Spinal cord (tissue), 10 donors: Measurements from ENCODE around the gene DLAT. TPM values are rescaled to one million over a fixed set of nuclear protein-coding genes. Genes with fewer than 3 reads are reported as not detected.
A peak's percentile ranks its signal among the peaks of the same experiment; 100 is the strongest.
"Not testable (repeated sequence)": the region's sequence is repeated elsewhere in the genome, so short reads cannot be mapped to it uniquely, and the experiment has no call there.

ENCODE experiments used
- DNase-seq, 6 donors: peaks; one replicate each; pipeline versions ENCODE4 v3.0.0 to v3.0.0-alpha.2; 2013 to 2015; ENCODE audit warnings: low spot score in 6 of 6, low read depth in 4 of 6
- H3K27ac ChIP-seq: one replicate; pipeline ENCODE4 v1.5.1; 2013; ENCODE audit warnings: low read depth, low read length, control low read depth
- H3K27me3 ChIP-seq: one replicate; pipeline ENCODE4 v1.6.1; 2013; ENCODE audit warnings: low read length; ENCODE audit not compliant: control insufficient read depth, insufficient read depth
- H3K36me3 ChIP-seq: one replicate; pipeline ENCODE4 v1.6.1; 2013; ENCODE audit warnings: low read length; ENCODE audit not compliant: control insufficient read depth, insufficient read depth
- H3K4me1 ChIP-seq: one replicate; pipeline ENCODE4 v1.6.1; 2013; ENCODE audit warnings: low read length; ENCODE audit not compliant: control insufficient read depth, insufficient read depth
- H3K4me3 ChIP-seq: one replicate; pipeline ENCODE4 v1.5.1; 2013; ENCODE audit warnings: low read depth, low read length, control low read depth
- H3K9me3 ChIP-seq: one replicate; pipeline ENCODE4 v1.6.1; 2013; ENCODE audit warnings: low read length; ENCODE audit not compliant: control insufficient read depth, insufficient read depth
- WGBS: methylation state at CpG from one replicate; pipeline ENCODE4 v1.1.5; 2013; ENCODE audit warnings: missing lambda C conversion rate; ENCODE audit not compliant: insufficient coverage; 5-methylcytosine and 5-hydroxymethylcytosine counted together
- polyA plus RNA-seq, 2 donors: library from polyadenylated mRNA; unstranded; fragments of 120-200 nt; gene quantifications; one replicate each; pipeline ENCODE4 v1.2.1, GENCODE V29; 2013; ENCODE audit not compliant: insufficient read length in 2 of 2
- total RNA-seq, 2 donors: library from RNA; depleted of rRNA in 1 of 2; stranded (reverse); fragments of 120-200 nt in 1 of 2; fragments of >200 nt in 1 of 2; gene quantifications; one replicate each; pipeline versions ENCODE4 v1.2.3 to v1.2.4, GENCODE V29; 2013 to 2014
- donor health status: healthy.

The DLAT gene
- total and polyA plus RNA-seq, 4 donors: 36.5 to 58.3 (median 46.1) TPM

DNA sequence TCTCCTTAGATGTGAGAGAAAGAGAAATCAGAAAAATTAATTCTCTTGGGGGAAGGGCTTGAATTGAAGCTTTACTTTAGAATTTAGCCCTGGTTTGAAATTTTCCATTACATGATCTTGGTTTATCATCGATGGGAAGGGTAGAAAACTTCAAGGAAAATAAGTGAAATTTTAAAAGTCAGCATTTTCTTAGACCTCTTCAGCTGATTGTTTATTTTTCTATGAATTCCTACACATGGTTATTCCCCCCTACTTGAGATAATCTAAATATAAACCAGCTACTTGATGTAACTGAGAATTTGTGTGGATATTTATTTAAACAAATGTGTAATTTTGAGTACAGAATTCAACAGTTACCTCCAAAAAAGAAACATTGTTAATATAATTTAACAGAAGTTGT, 37.7 kb downstream of the DLAT start:
- Histone ChIP-seq H3K9me3 (no peaks in the 10 kb centered on the region), H3K4me1 (no peaks in the 10 kb centered on the region), H3K36me3 (peaks cover 18% of the 10 kb centered on the region), H3K4me3 (no peak overlapping the region), H3K27me3 (no peaks in the 10 kb centered on the region), H3K27ac (no peak overlapping the region)
- DNase-seq: no peak
- WGBS: no CpG with 5 or more reads among the region's 1 CpG

GRCh38 chr11:112073941-112074811, 49.0 kb downstream of the DLAT start, which contains the start of the genes NKAPD1 and PIH1D2:
Gene NKAPD1, plus strand, starts transcription at chr11:112074299. Its CDS starts 1,276 bp downstream, at chr11:112075575.
Gene PIH1D2, minus strand, starts transcription at chr11:112074017. Its CDS starts 843 bp downstream, at chr11:112073174.
- Histone ChIP-seq H3K27ac (peak within 1 kb of the TSS; percentile 96), H3K4me1 (peaks cover 7% of the 10 kb centered on the region), H3K9me3 (no peaks in the 10 kb centered on the region), H3K36me3 (peaks cover 6% of the 10 kb centered on the region), H3K27me3 (no peaks in the 10 kb centered on the region), H3K4me3 (peak within 1 kb of the TSS; percentile 88)
- DNase-seq: peak; percentile 77 to 97 (median 89)
- WGBS: 0% methylated on average over 30 of the region's 43 CpGs

DNA sequence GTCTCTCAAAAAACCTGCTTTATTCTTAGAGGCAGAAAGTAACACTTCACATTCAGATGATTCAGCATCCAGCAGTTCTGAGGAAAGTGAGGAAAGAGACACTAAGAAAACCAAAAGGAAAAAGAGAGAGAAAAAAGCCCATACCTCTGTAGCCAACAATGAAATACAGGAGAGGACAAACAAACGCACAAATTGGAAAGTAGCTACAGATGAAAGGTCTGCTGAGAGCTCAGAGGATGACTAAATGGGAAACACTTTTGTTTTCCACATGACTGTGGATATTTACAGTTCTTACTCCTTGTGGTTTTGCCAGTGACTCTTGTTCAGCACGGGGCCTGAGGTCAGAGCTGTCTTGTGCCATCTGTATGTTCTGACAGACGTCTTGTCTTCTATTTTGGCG, 57.5 kb downstream of the DLAT start:
- peaks cover 31% of the 10 kb centered on the region for H3K36me3 ChIP-seq

GRCh38 chr11:112085822-112086421, 60.7 kb downstream of the DLAT start:
- Histone ChIP-seq H3K4me1 (peaks cover 8% of the 10 kb centered on the region), H3K9me3 (no peaks in the 10 kb centered on the region), H3K27ac (no peak overlapping the region), H3K27me3 (no peaks in the 10 kb centered on the region), H3K4me3 (peak overlapping the region; percentile 82), H3K36me3 (peaks cover 31% of the 10 kb centered on the region)
- peak in 1 of 6 donors; percentile 5 for DNase-seq
- WGBS: 3% methylated on average over 18 of the region's 19 CpGs

More for the DNA sequence above, 57.5 kb downstream of the DLAT start:
- H3K4me1 ChIP-seq: peaks cover under 1% of the 10 kb centered on the region
- DNase-seq: no peak
- 100% methylated on average over 3 of the region's 4 CpGs for WGBS
- no peak overlapping the region for H3K4me3 ChIP-seq
- H3K27ac ChIP-seq: no peak overlapping the region
- H3K27me3 ChIP-seq: no peaks in the 10 kb centered on the region
- no peaks in the 10 kb centered on the region for H3K9me3 ChIP-seq

- Histone ChIP-seq H3K27ac (peak within 1 kb of the TSS; percentile 44), H3K27me3 (no peaks in the 10 kb centered on the region), H3K9me3 (no peaks in the 10 kb centered on the region), H3K36me3 (peaks cover 30% of the 10 kb centered on the region), H3K4me3 (peak within 1 kb of the TSS; percentile 82), H3K4me1 (peaks cover 8% of the 10 kb centered on the region)
- WGBS: 0% methylated on average over 40 of the region's 45 CpGs
- DNase-seq: peak; percentile 91 to 99 (median 96)
These were observed 61.4 kb downstream of the DLAT start, which contains the start of the genes SDHD and TIMM8B for GRCh38 chr11:112086422-112087191. Gene SDHD, plus strand, starts transcription at chr11:112086873. Its CDS starts 35 bp downstream, at chr11:112086908. Gene TIMM8B, minus strand, starts transcription at chr11:112086756. Its CDS starts 33 bp downstream, at chr11:112086723.

- Histone ChIP-seq H3K4me3 (peak overlapping the region; percentile 82), H3K4me1 (peaks cover 8% of the 10 kb centered on the region), H3K27ac (no peak overlapping the region), H3K27me3 (no peaks in the 10 kb centered on the region), H3K9me3 (no peaks in the 10 kb centered on the region), H3K36me3 (peaks cover 33% of the 10 kb centered on the region)
- WGBS: 22% methylated on average over 7 of the region's 10 CpGs
- DNase-seq: no peak
These were observed 62.0 kb downstream of the DLAT start for GRCh38 chr11:112087212-112087611.

DNA sequence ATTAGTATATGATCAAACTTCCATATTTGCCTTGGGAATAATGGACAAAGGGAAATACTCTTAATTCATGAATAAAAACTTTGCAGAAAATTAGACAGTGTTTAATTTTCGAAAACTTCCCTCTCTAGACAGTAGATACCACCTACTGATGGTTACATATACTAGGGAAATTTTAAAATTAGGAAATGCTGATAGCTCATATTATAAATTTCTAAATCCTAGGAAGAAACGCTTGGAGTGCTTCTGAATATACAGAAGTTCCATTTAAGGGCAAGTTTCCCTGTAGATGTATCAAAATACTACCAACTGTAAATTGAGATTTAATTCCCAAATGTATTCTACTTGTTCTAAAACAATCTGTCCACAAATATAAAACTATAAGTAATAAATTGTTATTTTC, 70.1 kb downstream of the DLAT start:
- not testable (repeated sequence) for H3K27ac ChIP-seq, H3K9me3 ChIP-seq, H3K27me3 ChIP-seq, H3K4me3 ChIP-seq, H3K4me1 ChIP-seq, DNase-seq
- H3K36me3 ChIP-seq: peaks cover 39% of the 10 kb centered on the region
- WGBS: no CpG with 5 or more reads among the region's 2 CpGs

GRCh38 chr11:112096194-112096593, 71.0 kb downstream of the DLAT start:
- no peak overlapping the region for H3K27ac ChIP-seq
- no peak for DNase-seq
- H3K27me3 ChIP-seq: no peaks in the 10 kb centered on the region
- no peaks in the 10 kb centered on the region for H3K9me3 ChIP-seq
- H3K4me3 ChIP-seq: no peak overlapping the region
- peaks cover 32% of the 10 kb centered on the region for H3K36me3 ChIP-seq
- H3K4me1 ChIP-seq: no peaks in the 10 kb centered on the region
